SH-SY5Y (cell line): ENCODE results near the gene C2CD3.

Experiments used
- GATA2 ChIP-seq: IDR thresholded peaks from 2 replicates; pipeline ENCODE4 v1.6.1; 2011; ENCODE audit warnings: mild to moderate bottlenecking, low read depth, low read length
- GATA3 ChIP-seq: IDR thresholded peaks from 2 replicates; pipeline ENCODE4 v1.6.1; 2011; ENCODE audit warnings: low read depth, mild to moderate bottlenecking, low read length, moderate library complexity

C2CD3 gene

GRCh38 chr11:74055938-74056337, 114.9 kb downstream of the C2CD3 start:
- TF ChIP-seq GATA2 (no peak), GATA3 (no peak)

DNA sequence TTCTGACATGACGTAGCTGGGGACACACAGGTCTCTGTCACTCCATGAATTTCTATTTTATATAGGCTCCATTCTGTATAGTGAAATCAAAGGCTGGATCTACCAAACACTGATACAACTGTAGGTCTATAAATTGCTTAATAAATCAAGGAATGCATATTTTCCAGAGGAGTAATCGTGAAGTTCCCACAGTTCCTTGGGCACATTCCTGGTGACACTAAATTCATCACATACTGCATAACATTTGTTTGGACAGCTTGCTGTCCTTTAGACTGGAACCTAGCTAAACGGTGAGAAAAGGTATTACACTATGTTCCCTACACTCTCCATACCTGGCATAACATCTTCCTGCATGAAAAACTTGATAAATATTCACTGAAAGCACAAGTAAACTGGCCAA, 120.3 kb downstream of the C2CD3 start:
- TF ChIP-seq GATA3, result no peak
- TF ChIP-seq GATA2, result no peak

DNA sequence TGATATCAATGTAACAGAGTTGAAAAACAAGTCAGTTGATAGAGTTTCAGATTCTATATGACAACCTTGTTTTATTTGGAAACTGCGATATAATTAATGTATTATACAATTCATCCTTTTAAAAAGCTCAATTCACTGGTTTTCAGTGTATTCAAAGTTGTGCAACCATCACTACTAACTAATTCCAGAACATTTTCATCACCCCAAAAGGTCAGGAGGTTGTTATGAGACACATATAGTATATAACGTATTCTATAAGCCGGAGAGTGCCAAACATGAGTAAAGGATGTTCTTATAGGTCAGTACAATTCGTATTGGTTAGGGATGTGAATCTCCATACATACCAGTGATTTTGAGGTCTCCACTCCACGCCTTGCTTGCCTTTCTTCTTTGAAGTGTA, 121.8 kb downstream of the C2CD3 start:
- TF ChIP-seq GATA3 (no peak), GATA2 (no peak)

GRCh38 chr11:74044538-74044937, 126.3 kb downstream of the C2CD3 start:
- no peak for TF ChIP-seq GATA3
- TF ChIP-seq GATA2, result no peak

GRCh38 chr11:74043450-74043849, 127.4 kb downstream of the C2CD3 start:
- TF ChIP-seq GATA3, result no peak
- no peak for TF ChIP-seq GATA2

GRCh38 chr11:74037309-74037708, 133.5 kb downstream of the C2CD3 start:
- TF ChIP-seq GATA3 (no peak), GATA2 (no peak)

- TF ChIP-seq GATA3 (no peak), GATA2 (no peak)
These were observed 135.5 kb downstream of the C2CD3 start for GRCh38 chr11:74035264-74035663.

DNA sequence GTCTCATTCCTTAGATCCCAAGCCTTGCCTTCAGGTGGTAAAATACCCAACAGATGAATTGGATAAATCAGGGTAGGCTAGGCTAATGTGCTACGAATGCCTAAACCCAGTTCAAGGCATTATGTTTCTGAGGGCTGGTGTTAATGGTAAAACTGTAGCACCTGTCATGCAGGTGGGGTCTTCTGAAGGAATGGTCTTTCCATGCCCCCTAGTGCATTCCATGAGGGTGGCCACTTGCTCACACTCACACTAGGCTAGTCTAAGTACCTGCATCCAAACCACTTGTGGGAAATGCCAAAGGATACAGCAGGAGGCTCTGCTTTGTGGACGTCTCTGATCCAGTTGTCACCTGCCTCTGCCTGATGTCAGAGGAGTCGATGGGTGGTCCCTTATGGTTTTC, 137.8 kb downstream of the C2CD3 start:
- TF ChIP-seq GATA2 (no peak), GATA3 (no peak)

DNA sequence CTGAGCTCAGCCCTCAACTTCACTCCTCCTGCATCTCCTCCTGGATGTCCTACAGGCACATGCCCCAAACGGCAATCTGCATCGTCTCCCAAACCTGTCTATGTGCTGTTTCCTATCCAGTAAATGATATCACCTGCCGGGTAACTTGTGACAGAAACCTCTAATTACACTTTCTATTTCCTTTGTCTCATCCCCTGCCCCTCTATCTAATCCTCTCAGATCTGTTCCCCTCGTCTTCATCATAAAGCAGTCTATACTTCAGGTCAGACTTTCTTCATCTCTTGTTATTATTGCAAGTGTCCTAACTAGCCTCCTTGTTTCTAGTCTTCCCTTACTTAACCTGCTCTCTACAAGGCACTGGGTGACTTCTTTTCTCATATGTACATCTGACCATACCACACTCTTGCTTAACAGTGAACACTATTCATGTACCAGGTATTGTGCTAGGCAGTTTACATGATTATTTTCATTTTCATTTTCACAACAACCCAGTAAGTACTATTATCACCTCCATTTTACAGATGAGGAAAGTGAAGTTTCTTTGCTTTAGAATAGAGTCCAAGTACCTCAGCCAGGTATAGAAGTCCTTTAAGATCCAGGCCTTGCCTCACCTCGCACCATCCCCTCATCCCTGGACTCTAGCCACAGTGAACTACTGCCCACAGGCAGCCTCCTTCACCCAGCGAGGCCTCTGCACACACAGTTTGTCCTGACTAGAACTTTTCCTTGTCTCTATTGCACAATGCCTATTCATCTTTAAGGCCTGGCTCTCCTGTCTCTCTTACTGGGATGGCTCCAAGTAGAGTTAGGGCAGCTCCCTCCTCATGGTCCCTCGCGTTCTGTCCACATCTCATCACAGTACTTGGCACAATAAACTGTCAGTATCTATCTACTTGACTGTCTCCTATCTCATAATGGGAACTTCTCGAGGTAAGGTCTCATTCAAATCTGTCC, 139.8 kb downstream of the C2CD3 start:
- TF ChIP-seq GATA3 (no peak), GATA2 (no peak)

- no peak for TF ChIP-seq GATA2
- TF ChIP-seq GATA3, result no peak
These were observed 145.2 kb downstream of the C2CD3 start for GRCh38 chr11:74025467-74026166.

DNA sequence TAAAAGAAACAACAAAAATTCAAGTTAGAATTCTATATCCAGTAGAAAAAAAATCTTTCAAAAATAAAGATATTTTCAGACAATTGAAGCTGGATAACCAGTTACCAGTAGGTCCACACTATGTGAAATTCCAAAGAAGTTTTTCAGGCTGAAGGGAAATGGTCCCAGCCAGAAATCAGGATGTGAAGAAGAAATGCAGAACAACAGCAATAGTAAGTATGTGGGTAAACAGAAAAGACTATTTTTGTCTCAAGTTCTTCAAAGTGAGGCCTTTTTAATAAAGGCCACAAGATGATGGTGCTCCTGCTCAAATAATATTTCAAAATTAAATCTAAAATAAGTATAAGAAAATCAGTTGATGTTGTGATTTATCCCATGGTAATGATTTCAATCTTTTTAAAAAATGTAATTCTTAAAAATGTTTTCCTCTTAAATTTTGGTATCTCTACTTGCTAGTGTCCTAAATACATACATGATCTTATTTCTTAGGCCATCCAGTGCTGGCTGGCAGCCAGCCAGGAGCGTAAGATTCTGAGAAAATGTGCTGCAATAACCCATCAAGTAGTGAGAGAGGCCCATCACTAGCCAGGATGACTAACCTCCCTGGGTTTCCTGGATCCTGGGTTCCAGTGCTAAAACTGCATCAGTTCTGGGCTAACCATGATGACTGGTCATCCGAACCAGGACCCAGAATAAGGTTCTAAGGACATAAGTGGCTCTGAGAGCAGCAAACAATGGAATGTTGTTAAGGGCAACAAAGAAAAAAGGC, 146.4 kb downstream of the C2CD3 start:
- TF ChIP-seq GATA2, result no peak
- no peak for TF ChIP-seq GATA3

- TF ChIP-seq GATA2, result no peak
- no peak for TF ChIP-seq GATA3
These were observed 147.5 kb downstream of the C2CD3 start for GRCh38 chr11:74023276-74023675.

DNA sequence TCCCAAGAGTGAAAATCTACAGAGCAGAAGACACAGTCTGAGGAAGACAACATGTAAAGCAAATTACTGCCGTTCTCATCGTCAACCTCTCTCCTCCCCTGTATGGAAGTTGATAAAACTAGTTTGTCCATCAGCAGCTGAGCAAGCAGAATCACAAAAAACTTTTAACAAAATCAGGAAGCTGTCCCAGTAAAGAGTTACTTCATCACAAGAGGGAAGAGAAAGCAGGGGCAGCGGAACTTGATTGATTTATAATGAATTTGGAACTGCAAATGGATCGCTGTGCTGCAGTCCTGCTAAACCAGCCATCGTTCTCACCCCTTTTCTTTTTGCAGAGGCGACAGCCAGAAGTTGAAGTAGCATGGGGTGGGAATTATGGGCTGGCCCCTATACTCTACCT, 148.3 kb downstream of the C2CD3 start:
- TF ChIP-seq GATA3 (no peak), GATA2 (no peak)

DNA sequence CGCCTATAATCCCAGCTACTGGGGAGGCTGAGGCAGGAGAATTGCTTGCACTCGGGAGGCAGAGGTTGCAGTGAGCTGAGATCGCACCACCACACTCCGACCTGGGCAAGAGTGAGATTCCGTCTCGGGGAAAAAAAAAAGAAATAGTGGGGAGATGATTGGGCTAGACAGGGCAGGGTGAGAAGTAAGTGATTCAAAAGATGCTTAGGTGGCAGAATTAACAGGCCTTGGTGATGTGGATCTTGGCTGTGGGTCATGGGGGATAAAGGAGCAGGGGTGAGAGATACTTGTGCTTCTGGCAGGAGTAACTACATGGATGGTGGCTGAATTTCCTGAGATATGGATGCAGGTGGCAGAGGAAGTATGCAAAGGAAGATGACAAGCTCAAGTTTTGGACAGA, 148.8 kb downstream of the C2CD3 start:
- TF ChIP-seq GATA2 (no peak), GATA3 (no peak)

DNA sequence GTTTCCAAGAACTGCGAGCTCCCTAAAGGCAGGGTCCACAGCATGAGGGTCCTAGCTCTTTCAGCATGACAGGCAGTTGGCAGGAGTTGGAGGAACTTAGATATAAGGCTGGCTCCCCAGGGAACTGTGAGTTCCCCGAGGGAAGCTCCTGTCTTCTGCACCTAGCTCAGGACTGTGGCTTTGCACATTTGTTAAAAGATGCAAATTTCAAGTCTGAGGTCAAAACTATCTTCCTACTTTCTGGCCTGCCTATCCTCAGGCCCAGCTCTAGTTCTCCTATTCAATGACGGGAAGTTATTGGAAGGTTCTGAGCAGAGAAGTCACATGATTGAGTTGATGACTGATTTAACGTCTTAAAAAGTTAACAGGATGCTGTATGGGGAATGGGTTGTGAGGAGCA, 150.3 kb downstream of the C2CD3 start:
- TF ChIP-seq GATA2, result no peak
- TF ChIP-seq GATA3, result no peak
